ENCODE data around the gene CIAPIN1. TPM values are rescaled to one million over a fixed set of nuclear protein-coding genes. Genes with fewer than 3 reads are reported as not detected.

The CIAPIN1 gene
- total RNA-seq, 1 donor from 2014 or later: 37.0 TPM

DNA sequence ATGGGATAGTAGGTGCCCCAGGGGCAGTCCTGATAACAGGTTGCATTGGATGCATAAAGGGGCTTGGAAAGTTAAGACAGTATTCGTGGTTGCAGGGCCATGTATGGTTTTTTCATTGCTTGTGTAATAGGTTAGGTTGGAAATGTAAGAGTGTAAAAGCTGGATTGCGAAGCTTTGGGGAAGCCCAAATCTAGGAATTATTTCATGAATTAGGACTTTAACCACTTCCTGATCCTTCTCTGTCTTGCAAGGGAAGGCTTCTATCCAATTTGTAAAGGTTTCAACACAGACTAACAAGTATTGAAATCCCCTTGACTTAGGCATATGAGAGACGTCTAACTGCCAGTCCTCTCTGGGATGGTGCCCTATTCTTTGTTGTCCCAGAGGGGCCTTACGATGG is 50.4 kb downstream of the CIAPIN1 start:
- Histone ChIP-seq H3K36me3 (no peaks in the 10 kb centered on the region), H3K9me3 (no peaks in the 10 kb centered on the region), H3K27me3 (ENCODE audit: low read depth) (no peaks in the 10 kb centered on the region), H3K27ac (no peak overlapping the region), H3K4me1 (no peaks in the 10 kb centered on the region), H3K4me3 (no peak overlapping the region)
- TF ChIP-seq, protein P1, sequence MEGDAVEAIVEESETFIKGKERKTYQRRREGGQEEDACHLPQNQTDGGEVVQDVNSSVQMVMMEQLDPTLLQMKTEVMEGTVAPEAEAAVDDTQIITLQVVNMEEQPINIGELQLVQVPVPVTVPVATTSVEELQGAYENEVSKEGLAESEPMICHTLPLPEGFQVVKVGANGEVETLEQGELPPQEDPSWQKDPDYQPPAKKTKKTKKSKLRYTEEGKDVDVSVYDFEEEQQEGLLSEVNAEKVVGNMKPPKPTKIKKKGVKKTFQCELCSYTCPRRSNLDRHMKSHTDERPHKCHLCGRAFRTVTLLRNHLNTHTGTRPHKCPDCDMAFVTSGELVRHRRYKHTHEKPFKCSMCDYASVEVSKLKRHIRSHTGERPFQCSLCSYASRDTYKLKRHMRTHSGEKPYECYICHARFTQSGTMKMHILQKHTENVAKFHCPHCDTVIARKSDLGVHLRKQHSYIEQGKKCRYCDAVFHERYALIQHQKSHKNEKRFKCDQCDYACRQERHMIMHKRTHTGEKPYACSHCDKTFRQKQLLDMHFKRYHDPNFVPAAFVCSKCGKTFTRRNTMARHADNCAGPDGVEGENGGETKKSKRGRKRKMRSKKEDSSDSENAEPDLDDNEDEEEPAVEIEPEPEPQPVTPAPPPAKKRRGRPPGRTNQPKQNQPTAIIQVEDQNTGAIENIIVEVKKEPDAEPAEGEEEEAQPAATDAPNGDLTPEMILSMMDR (IDR thresholded peaks at IDR 0.05): no peak
- ATAC-seq (no peak), DNase-seq (no peak)
- intact Hi-C loops (cut with DNase I): no loop called here

DNA sequence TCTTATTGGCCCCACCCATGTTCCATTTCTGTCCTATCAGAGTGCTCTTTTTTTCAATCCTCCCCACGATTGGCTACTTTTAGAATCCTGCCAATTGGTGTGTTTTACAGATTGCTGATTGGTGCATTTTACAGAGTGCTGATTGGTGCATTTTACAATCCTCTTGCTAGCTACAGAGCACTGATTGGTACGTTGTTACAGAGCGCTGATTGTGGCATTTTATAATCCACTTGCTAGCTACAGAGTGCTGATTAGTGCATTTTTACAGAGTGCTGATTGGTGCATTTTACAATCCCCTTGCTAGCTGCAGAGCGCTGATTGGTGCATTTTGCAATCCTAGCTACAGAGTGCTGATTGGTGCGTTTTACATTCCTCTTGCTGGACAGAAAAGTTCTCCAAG is 52.2 kb downstream of the CIAPIN1 start:
- Histone ChIP-seq H3K36me3 (no peaks in the 10 kb centered on the region), H3K4me3 (no peak overlapping the region), H3K27me3 (ENCODE audit: low read depth) (no peaks in the 10 kb centered on the region), H3K9me3 (no peaks in the 10 kb centered on the region), H3K27ac (no peak overlapping the region), H3K4me1 (no peaks in the 10 kb centered on the region)
- ATAC-seq (no peak), DNase-seq (no peak)
- intact Hi-C loops (cut with DNase I): no loop called here
- TF ChIP-seq, protein P1 (IDR thresholded peaks at IDR 0.05): no peak

DNA sequence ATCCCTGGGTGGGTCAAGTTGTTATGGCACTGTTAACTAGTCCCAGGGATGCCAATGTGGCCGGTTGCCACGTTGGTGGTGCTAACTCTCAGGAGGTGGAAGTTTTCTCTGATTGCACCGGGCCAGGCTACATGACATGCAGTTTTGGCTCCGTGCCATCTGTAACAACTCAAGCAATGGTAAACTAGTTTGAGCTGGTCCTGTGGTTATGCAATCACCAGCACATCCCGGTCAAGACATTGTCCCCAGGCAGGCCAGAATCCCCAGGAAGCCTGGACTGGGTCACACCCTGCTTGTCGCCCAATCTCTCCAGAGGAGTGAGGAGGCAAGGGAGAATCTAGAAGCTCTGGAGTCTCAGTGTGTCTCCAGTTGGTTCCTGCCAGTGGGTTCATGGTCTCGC is 52.7 kb downstream of the CIAPIN1 start:
- Histone ChIP-seq H3K9me3 (no peaks in the 10 kb centered on the region), H3K36me3 (no peaks in the 10 kb centered on the region), H3K27me3 (ENCODE audit: low read depth) (no peaks in the 10 kb centered on the region), H3K4me1 (no peaks in the 10 kb centered on the region), H3K4me3 (no peak overlapping the region), H3K27ac (no peak overlapping the region)
- TF ChIP-seq, protein P1 (IDR thresholded peaks at IDR 0.05): no peak
- no peak for DNase-seq
- intact Hi-C loops (cut with DNase I): no loop called here
- no peak for ATAC-seq

DNA sequence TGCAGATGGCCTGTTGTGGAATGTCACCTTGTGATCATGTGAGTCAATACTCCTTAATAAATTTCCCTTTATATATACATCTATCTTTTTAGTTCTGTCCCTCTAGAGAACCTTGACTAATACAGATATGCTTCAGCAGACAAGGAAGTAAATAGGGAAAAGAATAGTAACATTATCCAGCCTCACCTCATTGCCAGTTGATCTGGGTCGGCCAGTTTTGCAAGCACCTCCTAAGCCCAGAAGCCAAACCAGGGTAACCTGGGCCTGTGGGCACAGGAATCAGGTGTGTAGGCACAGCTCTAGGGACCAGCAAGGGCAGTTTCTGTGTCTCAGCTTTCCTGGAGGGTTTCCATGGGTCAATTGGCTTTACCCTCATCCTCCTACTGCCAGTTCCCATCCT is 54.5 kb downstream of the CIAPIN1 start:
- peak in 1 of 2 donors; percentile 59 for ATAC-seq
- H3K36me3 ChIP-seq: no peaks in the 10 kb centered on the region
- no peak overlapping the region for H3K27ac ChIP-seq
- no peaks in the 10 kb centered on the region for H3K27me3 ChIP-seq (ENCODE audit: low read depth)
- H3K4me3 ChIP-seq: no peak overlapping the region
- peaks cover 7% of the 10 kb centered on the region for H3K4me1 ChIP-seq
- TF ChIP-seq, protein P1 (IDR thresholded peaks at IDR 0.05): no peak
- intact Hi-C loops (cut with DNase I): no loop called here
- DNase-seq: no peak
- H3K9me3 ChIP-seq: no peaks in the 10 kb centered on the region

DNA sequence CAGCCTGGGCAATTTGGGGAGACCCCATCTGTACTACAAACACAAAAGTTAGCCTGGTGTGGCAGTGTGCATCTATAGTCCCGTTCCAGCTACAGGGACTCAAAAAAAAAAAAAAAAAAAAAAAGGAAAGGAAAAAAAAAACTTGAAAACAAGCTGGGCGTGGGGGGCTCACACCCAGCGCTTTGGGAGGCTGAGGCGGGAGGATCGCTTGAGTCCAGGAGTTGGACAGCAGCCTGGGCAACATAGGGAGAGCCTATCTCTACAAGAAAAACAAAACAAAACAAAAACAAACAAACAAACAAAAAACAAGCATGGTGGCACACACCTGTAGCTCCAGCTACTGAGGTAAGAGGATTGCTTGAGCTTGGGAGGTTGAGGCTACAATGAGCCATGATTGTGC is 55.5 kb downstream of the CIAPIN1 start:
- Histone ChIP-seq H3K9me3 (no peaks in the 10 kb centered on the region), H3K4me3 (no peak overlapping the region), H3K4me1 (peaks cover 7% of the 10 kb centered on the region), H3K27me3 (ENCODE audit: low read depth) (no peaks in the 10 kb centered on the region), H3K36me3 (no peaks in the 10 kb centered on the region), H3K27ac (no peak overlapping the region)
- DNase-seq: no peak
- TF ChIP-seq, protein P1 (IDR thresholded peaks at IDR 0.05): no peak
- intact Hi-C loops (cut with DNase I): no loop called here
- ATAC-seq: no peak

DNA sequence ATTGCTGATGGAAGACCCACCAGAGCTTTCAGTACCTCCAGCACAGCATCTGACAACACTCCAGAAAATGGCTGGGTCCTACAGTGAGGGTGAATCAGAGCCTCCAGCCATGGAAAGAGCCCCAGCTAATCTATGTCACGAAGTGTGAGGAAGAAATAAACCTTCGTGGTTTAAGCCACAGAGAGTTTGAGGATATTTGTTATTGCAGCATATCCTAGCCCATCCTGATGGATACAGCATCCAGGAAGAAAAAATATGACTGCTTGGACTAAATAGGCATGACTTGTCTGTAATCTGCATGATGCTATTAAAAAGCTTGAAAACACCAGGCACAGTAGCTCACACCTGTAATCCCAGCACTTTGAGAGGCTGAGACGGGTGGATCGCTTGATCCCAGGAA is 55.9 kb downstream of the CIAPIN1 start:
- Histone ChIP-seq H3K9me3 (no peaks in the 10 kb centered on the region), H3K27ac (no peak overlapping the region), H3K4me1 (peaks cover 7% of the 10 kb centered on the region), H3K27me3 (ENCODE audit: low read depth) (no peaks in the 10 kb centered on the region), H3K36me3 (no peaks in the 10 kb centered on the region), H3K4me3 (no peak overlapping the region)
- DNase-seq (no peak), ATAC-seq (no peak)
- TF ChIP-seq, protein P1 (IDR thresholded peaks at IDR 0.05): no peak
- intact Hi-C loops (cut with DNase I): no loop called here

All from lower lobe of right lung (tissue), 2 donors.